ENCODE results near the gene LZIC.

The LZIC gene

DNA sequence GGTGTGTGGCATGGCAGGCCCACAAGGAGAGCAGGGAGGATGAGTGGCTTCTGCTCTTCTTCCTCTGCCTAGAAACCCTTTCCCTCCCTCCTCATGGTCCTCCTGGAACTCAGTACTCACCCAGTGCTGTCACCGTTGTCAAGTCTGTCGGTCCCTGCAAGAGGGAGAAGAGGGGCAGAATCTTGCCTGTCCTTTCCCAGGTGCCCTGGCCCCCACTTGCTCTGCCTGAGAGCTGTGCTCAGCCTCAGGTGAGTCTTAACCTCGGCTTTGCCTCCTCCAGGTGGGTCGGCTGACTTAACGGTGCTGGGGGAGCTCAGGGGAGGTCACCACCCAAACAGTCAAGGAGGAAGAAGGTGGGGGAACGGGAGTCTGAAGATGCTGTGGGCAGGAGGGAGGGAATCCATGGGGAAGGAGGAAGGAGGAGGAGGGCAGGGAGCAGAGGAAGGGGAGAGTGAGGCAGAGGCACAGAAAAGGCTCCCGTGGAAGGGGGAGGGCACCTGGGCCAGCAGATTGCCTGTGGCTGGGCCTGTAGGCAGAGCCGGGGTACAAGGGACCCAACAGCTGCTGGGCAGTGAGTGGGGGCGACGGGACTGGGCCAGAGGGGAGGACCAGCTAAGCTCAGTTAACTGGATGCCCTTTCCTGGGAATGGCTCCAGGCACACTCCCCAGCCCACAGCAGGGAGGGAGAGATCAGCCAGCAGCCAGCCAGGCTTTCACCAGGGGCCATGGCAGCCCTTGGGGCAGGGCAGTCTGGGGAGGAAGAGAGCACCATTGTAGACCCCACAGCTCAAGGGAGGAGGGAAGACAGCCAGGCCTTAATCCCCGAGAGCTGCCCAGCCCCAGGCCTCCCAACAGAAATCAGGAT, 59.4 kb downstream of the LZIC start:
- DNase-seq = no peak

DNA sequence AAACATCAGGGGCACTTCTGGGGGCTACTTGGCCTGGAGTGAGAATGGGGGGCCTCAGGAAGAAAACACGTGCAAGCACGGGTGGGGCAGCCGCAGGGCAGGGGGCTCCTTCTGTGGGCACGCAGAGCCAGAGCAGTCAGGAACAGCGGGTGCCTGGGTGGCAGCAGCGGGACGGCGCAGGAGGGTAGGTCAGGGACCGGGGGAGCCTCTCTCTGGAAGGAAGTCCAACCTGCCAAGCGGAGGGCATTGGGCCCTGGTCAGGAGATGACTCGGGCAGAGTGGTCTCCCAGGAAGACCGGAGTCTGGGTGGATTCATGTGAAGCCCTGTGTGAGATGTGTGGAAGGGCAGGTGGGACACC, 60.3 kb downstream of the LZIC start:
- no peak for DNase-seq

DNA sequence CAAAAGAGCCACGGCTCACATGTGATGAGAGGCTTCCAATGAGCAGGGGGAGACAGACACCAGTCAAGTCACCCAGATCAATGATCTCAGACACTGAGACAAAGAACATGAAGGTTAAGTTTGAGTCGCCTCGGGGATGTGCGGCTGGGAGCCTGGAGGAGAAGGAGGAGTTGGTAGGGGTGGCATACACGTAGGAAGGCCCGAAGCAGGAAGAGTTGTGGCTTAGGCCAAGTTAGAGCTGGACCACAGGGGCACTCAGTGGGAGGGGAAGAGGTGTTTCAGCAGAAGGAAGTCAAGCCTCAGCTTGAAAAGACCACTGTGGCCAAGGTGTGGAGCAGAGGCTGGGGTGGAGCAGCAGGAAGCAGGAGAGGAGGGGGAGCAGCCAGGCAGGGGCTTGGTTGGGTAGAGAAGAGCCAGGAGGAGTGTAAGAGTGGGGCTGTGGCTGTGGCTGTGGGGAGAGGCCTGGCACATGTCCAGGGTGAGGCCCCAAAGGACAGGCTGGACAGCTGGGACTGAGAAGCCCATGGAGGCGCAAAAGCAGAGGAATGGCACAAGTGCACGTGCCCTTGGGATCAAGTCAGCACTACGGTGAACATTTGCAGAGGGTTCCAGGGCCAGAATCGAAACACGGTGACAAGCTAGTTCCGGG, 60.8 kb downstream of the LZIC start:
- no peak for DNase-seq

DNA sequence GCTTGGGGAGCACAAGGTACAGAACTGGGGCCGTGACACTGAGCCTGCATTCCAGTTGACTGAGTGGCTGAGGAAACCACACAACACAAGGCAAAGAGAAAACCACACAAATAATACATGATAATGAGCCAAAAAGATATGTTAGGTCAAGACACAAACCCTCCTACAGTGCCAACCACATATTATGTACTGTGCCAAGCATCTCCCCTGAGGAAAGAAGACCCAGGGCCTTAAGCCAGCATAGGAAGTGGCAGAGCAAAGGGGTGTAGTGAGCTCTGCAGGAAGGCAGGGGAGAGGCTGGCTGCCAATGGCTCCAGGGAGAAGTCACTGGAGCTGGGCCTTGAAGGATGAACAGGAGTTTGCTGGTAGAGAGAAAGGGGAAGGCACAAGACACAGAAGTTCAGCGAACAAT, 61.3 kb downstream of the LZIC start:
- DNase-seq = no peak
